ENCODE data around the gene SPPL2A. TPM values are rescaled to one million over a fixed set of nuclear protein-coding genes. Genes with fewer than 3 reads are reported as not detected.

Gene SPPL2A
- polyA plus RNA-seq, 1 of the 3 experiments (the other 2 are of a cell fraction): 21.6 TPM

DNA sequence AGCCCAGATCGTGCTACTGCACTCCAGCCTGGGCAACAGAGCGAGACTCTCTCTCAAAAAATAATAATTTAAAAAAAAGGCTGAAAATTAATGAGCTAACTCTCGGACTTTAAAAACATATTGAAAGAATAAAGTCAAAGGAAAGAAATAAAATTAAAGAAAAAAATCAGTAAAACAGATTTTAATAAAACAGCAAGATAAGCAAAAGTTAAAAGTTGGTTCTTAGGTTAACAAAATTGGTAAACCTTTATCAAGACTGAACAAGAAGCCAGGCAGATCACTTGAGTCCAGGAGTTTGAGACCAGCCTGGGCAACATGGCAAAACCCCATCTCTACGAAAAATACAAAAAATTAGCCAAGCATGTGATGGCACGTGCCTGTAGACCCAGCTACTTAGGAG is 99.6 kb downstream of the SPPL2A start:
- peaks cover 4 to 26% of the 10 kb centered on the region in 2 experiments for H3K36me3 ChIP-seq (replicated peaks in 1 of 2; ENCODE audit: control insufficient read depth in 1 of 2, insufficient read depth in 2 of 2, low read length in 1 of 2)
- POLR2A ChIA-PET: no interaction called here
- H3K4me2 ChIP-seq: no peak overlapping the region
- H2AFZ ChIP-seq (ENCODE audit: low read depth): no peak overlapping the region
- H3K27me3 ChIP-seq (ENCODE audit: insufficient read depth): no peaks in the 10 kb centered on the region
- H3K4me1 ChIP-seq (ENCODE audit: control insufficient read depth in 1 of 2, insufficient read depth in 2 of 2, low read depth in 1 of 2, low read length in 1 of 2): no peaks in the 10 kb centered on the region
- H3K79me2 ChIP-seq (ENCODE audit: insufficient read depth): peaks cover 79% of the 10 kb centered on the region
- no peaks in the 10 kb centered on the region for H3K9me2 ChIP-seq
- TF ChIP-seq TAF1 (IDR thresholded peaks at IDR 0.05; ENCODE audit: borderline replicate concordance, low read depth, low read length) (no peak), MEF2A (IDR thresholded peaks at IDR 0.05; ENCODE audit: borderline replicate concordance, low read depth) (no peak), NRF1 (IDR thresholded peaks at IDR 0.05; ENCODE audit: low read depth, low read length) (no peak), EZH2phosphoT487 (IDR thresholded peaks at IDR 0.05; ENCODE audit: borderline replicate concordance, low read depth) (no peak), FOXJ3 (CRISPR knock-in tag; IDR thresholded peaks at IDR 0.05) (no peak), POLR2AphosphoS5 (IDR thresholded peaks at IDR 0.05; ENCODE audit: low read depth, low read length) (no peak)
- TF ChIP-seq, protein P1, sequence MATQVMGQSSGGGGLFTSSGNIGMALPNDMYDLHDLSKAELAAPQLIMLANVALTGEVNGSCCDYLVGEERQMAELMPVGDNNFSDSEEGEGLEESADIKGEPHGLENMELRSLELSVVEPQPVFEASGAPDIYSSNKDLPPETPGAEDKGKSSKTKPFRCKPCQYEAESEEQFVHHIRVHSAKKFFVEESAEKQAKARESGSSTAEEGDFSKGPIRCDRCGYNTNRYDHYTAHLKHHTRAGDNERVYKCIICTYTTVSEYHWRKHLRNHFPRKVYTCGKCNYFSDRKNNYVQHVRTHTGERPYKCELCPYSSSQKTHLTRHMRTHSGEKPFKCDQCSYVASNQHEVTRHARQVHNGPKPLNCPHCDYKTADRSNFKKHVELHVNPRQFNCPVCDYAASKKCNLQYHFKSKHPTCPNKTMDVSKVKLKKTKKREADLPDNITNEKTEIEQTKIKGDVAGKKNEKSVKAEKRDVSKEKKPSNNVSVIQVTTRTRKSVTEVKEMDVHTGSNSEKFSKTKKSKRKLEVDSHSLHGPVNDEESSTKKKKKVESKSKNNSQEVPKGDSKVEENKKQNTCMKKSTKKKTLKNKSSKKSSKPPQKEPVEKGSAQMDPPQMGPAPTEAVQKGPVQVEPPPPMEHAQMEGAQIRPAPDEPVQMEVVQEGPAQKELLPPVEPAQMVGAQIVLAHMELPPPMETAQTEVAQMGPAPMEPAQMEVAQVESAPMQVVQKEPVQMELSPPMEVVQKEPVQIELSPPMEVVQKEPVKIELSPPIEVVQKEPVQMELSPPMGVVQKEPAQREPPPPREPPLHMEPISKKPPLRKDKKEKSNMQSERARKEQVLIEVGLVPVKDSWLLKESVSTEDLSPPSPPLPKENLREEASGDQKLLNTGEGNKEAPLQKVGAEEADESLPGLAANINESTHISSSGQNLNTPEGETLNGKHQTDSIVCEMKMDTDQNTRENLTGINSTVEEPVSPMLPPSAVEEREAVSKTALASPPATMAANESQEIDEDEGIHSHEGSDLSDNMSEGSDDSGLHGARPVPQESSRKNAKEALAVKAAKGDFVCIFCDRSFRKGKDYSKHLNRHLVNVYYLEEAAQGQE (IDR thresholded peaks at IDR 0.05; ENCODE audit: low read depth, low read length): no peak
- no peak overlapping the region for H3K9ac ChIP-seq
- no peak overlapping the region for H3K4me3 ChIP-seq (ENCODE audit: low read depth in 2 of 2, low read length in 1 of 2)
- H4K20me1 ChIP-seq (ENCODE audit: insufficient read depth): peaks cover 4% of the 10 kb centered on the region; the same call in 1 of the 2 replicates
- CTCF ChIA-PET: interaction anchor here (0.9 to 1.6 kb wide), 2 partner anchors 10 to 211 kb away, joined by 3 to 6 read pairs; no protein-coding TSS in a partner anchor
- DNase-seq: no peak
- H3K9me3 ChIP-seq: no peaks in the 10 kb centered on the region
- H3F3A ChIP-seq (replicated peaks; ENCODE audit: insufficient read depth): no peaks in the 10 kb centered on the region
- WGBS (ENCODE audit: low lambda C conversion rate): 98% methylated on average over 5 of the region's 5 CpGs
- no peak overlapping the region for H3K27ac ChIP-seq (ENCODE audit: low read depth in 2 of 2, low read length in 1 of 2)

DNA sequence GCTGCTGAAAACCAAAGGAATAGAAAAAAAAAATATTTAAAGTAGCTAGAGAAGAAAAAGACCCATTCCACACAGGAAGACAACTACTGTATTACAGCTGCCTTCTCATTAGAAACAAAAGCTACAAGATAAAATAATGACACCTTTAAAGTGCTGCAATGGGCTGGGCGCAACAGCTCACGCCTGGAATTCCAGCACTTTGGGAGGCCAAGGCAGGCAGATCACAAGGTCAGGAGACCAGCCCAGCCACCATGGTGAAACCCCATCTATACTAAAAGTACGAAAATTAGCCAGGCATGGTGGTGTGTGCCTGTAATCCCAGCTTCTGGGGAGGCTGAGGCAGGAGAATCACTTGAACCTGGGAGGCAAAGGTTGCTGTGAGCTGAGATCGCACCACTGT is 110.0 kb downstream of the SPPL2A start:
- no peak overlapping the region for H3K4me2 ChIP-seq
- no peak for DNase-seq
- POLR2A ChIA-PET: no interaction called here
- H3K9me2 ChIP-seq: no peaks in the 10 kb centered on the region
- H3K9ac ChIP-seq: no peak overlapping the region
- CTCF ChIA-PET: interaction anchor here (1.2 kb wide), 1 partner anchor 221 kb away, joined by 5 read pairs; no protein-coding TSS in a partner anchor
- no peak overlapping the region for H3K27ac ChIP-seq (ENCODE audit: low read depth in 2 of 2, low read length in 1 of 2)
- no peaks in the 10 kb centered on the region for H3K27me3 ChIP-seq (ENCODE audit: insufficient read depth)
- no peaks in the 10 kb centered on the region for H3K9me3 ChIP-seq
- peaks cover 12% of the 10 kb centered on the region; the same call in 1 of the 2 replicates for H3K79me2 ChIP-seq (ENCODE audit: insufficient read depth)
- H3K4me1 ChIP-seq (ENCODE audit: control insufficient read depth in 1 of 2, insufficient read depth in 2 of 2, low read depth in 1 of 2, low read length in 1 of 2): no peaks in the 10 kb centered on the region
- no peaks in the 10 kb centered on the region for H4K20me1 ChIP-seq (ENCODE audit: insufficient read depth)
- H3K4me3 ChIP-seq (ENCODE audit: low read depth in 2 of 2, low read length in 1 of 2): no peak overlapping the region
- peaks cover 5% of the 10 kb centered on the region for H3F3A ChIP-seq (replicated peaks; ENCODE audit: insufficient read depth)
- TF ChIP-seq NFIC (IDR thresholded peaks at IDR 0.05; ENCODE audit: borderline replicate concordance): no peak
- no peak for TF ChIP-seq GATA2 (CRISPR knock-in tag; IDR thresholded peaks at IDR 0.05)
- TF ChIP-seq FOSL2 (IDR thresholded peaks at IDR 0.05; ENCODE audit: borderline replicate concordance, low read depth): no peak
- no peak for TF ChIP-seq JUND (IDR thresholded peaks at IDR 0.05)
- no peak for TF ChIP-seq RCOR1 (IDR thresholded peaks at IDR 0.05; ENCODE audit: low read length)
- no peak overlapping the region for H2AFZ ChIP-seq (ENCODE audit: low read depth)
- H3K36me3 ChIP-seq (replicated peaks in 1 of 2; ENCODE audit: control insufficient read depth in 1 of 2, insufficient read depth in 2 of 2, low read length in 1 of 2): peaks cover 13 to 65% of the 10 kb centered on the region in 2 experiments
- 95% methylated on average over 4 of the region's 4 CpGs for WGBS (ENCODE audit: low lambda C conversion rate)

Measured in SK-N-SH (cell line).